Loucy (cell line): Measurements from ENCODE around the gene ELMO1.

Source experiments
- H2AFZ ChIP-seq: fragments of 200-600 bp; sonication (generic); 2 replicates; pipeline ENCODE4 v1.6.0; 2016; ENCODE audit warnings: antibody characterized with exemption, mild to moderate bottlenecking, low read length, moderate library complexity
- H3F3A ChIP-seq: fragments of 200-600 bp; 2 replicates; pipeline ENCODE4 v1.6.0; 2016; ENCODE audit warnings: antibody characterized with exemption, low read depth, mild to moderate bottlenecking
- H3K27me3 ChIP-seq: fragments of 200-600 bp; sonication (generic); 2 replicates; pipeline ENCODE4 v1.6.1; 2014; ENCODE audit warnings: low read length, mild to moderate bottlenecking; ENCODE audit not compliant: insufficient read depth, poor library complexity, severe bottlenecking
- H3K36me3 ChIP-seq: fragments of 200-600 bp; sonication (generic); 2 replicates; pipeline ENCODE4 v1.6.1; 2016; ENCODE audit warnings: low read length; ENCODE audit not compliant: insufficient read depth
- H3K4me1 ChIP-seq: fragments of 200-600 bp; sonication (generic); 2 replicates; pipeline ENCODE4 v1.5.1; 2014; ENCODE audit warnings: low read length, mild to moderate bottlenecking; ENCODE audit not compliant: insufficient read depth, poor library complexity, severe bottlenecking
- H3K4me2 ChIP-seq: fragments of 200-600 bp; sonication (generic); 2 replicates; pipeline ENCODE4 v1.6.0; 2014; ENCODE audit warnings: antibody characterized with exemption, low read length, low read depth, mild to moderate bottlenecking; ENCODE audit not compliant: poor library complexity, severe bottlenecking
- H3K4me3 ChIP-seq: fragments of 200-600 bp; sonication (generic); 2 replicates; pipeline ENCODE4 v1.5.1; 2014; ENCODE audit warnings: low read length, mild to moderate bottlenecking, mixed read lengths; ENCODE audit not compliant: poor library complexity, severe bottlenecking
- H3K79me2 ChIP-seq: fragments of 200-600 bp; sonication (generic); 2 replicates; pipeline ENCODE4 v1.6.1; 2014; ENCODE audit warnings: low read length; ENCODE audit not compliant: insufficient read depth
- H3K9ac ChIP-seq: fragments of 200-600 bp; sonication (generic); 2 replicates; pipeline ENCODE4 v1.6.0; 2014; ENCODE audit warnings: mild to moderate bottlenecking, low read depth, low read length, moderate library complexity; ENCODE audit not compliant: poor library complexity, severe bottlenecking
- H3K9me2 ChIP-seq: fragments of 200-600 bp; sonication (generic); replicated peaks from 2 replicates; pipeline ENCODE4 v1.6.1; 2016; ENCODE audit warnings: low read depth, low read length, mixed read lengths
- H3K9me3 ChIP-seq: fragments of 200-600 bp; sonication (generic); 2 replicates; pipeline ENCODE4 v1.6.1; 2014; ENCODE audit warnings: mild to moderate bottlenecking, antibody characterized with exemption, low read length, low read depth; ENCODE audit not compliant: insufficient read depth
- H4K20me1 ChIP-seq: fragments of 200-600 bp; sonication (generic); 2 replicates; pipeline ENCODE4 v1.6.0; 2014; ENCODE audit warnings: antibody characterized with exemption, low read length, mild to moderate bottlenecking; ENCODE audit not compliant: insufficient read depth, poor library complexity, severe bottlenecking
- CTCF ChIP-seq: fragments of 200-600 bp; sonication (generic); conservative IDR thresholded peaks from 2 replicates; pipeline ENCODE4 v1.5.1; 2014; ENCODE audit warnings: mild to moderate bottlenecking, antibody characterized with exemption, low read length
- EZH2phosphoT487 ChIP-seq: fragments of 200-600 bp; IDR thresholded peaks from 2 replicates; pipeline ENCODE4 v1.6.1; 2018; ENCODE audit warnings: antibody characterized with exemption, mild to moderate bottlenecking, moderate library complexity, borderline replicate concordance

ELMO1 gene

GRCh38 chr7:37007691-37008090 lies 441.0 kb downstream of the ELMO1 start:
- H3K27me3 ChIP-seq = no peaks in the 10 kb centered on the region
- H3K9ac ChIP-seq = no peak overlapping the region
- no peaks in the 10 kb centered on the region for H4K20me1 ChIP-seq
- no peak overlapping the region for H3K4me2 ChIP-seq
- H3K9me2 ChIP-seq = no peaks in the 10 kb centered on the region
- H3K36me3 ChIP-seq = peaks cover 55% of the 10 kb centered on the region; the same call in 1 of the 2 replicates
- H2AFZ ChIP-seq = no peak overlapping the region
- no peaks in the 10 kb centered on the region for H3K9me3 ChIP-seq
- H3F3A ChIP-seq = no peaks in the 10 kb centered on the region
- TF ChIP-seq EZH2phosphoT487 (no peak), CTCF (no peak)
- no peaks in the 10 kb centered on the region for H3K4me1 ChIP-seq
- no peak overlapping the region for H3K4me3 ChIP-seq
- H3K79me2 ChIP-seq = no peaks in the 10 kb centered on the region

DNA sequence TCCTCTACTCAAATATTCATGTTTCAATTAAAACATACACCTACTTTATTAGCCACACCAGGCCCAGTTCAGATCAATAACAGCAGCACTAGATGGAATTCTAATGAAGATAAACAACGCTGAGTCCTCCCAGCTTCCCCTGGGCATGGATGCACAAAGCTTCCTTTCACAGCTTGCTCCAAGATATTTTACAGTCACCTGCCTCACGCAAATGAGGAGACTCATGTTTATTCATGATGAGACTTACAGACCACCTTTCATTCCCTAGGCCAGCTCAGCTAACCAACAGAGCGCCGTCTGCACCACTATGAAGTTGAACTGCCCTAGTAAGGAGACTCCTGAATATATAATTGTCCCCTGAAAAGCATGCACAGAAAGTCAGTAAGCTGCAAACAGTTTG lies 441.4 kb downstream of the ELMO1 start:
- Histone ChIP-seq H3K9me3 (no peaks in the 10 kb centered on the region), H3K79me2 (no peaks in the 10 kb centered on the region), H3K4me1 (no peaks in the 10 kb centered on the region), H4K20me1 (no peaks in the 10 kb centered on the region), H2AFZ (no peak overlapping the region), H3K9me2 (no peaks in the 10 kb centered on the region), H3K27me3 (no peaks in the 10 kb centered on the region), H3K9ac (no peak overlapping the region), H3K36me3 (peaks cover 55% of the 10 kb centered on the region; the same call in 1 of the 2 replicates), H3K4me2 (no peak overlapping the region), H3F3A (no peaks in the 10 kb centered on the region), H3K4me3 (no peak overlapping the region)
- TF ChIP-seq CTCF = no peak

DNA sequence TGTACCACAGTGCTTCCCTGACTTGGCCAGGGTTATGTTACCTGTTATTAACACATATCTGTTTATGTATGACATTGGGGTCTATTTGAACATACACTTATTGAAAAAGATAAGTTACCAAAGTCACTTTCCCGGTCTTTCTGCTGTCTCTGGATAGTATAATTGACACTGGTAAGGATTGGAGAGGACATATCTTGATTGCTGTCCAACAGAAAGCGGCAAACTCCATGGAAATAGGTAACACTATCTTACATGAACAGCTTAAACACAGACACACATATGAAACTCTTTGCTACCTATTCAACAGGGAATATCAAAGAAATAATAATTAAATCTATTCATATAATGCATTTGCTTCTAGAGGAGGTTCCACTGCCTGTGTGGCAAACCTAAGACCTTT lies 441.9 kb downstream of the ELMO1 start:
- no peaks in the 10 kb centered on the region for H3K79me2 ChIP-seq
- H3F3A ChIP-seq = no peaks in the 10 kb centered on the region
- no peaks in the 10 kb centered on the region for H3K9me3 ChIP-seq
- no peak overlapping the region for H3K4me3 ChIP-seq
- H3K4me1 ChIP-seq = no peaks in the 10 kb centered on the region
- peaks cover 55% of the 10 kb centered on the region; the same call in 1 of the 2 replicates for H3K36me3 ChIP-seq
- H4K20me1 ChIP-seq = no peaks in the 10 kb centered on the region
- H3K27me3 ChIP-seq = no peaks in the 10 kb centered on the region
- no peaks in the 10 kb centered on the region for H3K9me2 ChIP-seq
- no peak overlapping the region for H3K9ac ChIP-seq
- H2AFZ ChIP-seq = no peak overlapping the region
- no peak for TF ChIP-seq CTCF
- TF ChIP-seq EZH2phosphoT487 = no peak
- no peak overlapping the region for H3K4me2 ChIP-seq
